ENCODE data around the gene PPTC7.
"Not testable (repeated sequence)": the region's sequence is repeated elsewhere in the genome, so short reads cannot be mapped to it uniquely, and the experiment has no call there.

The PPTC7 gene

GRCh38 chr12:110579535-110580253 is 3.4 kb downstream of the PPTC7 start:
- H3K9me3 Mint-ChIP-seq = no peaks in the 10 kb centered on the region
- peak overlapping the region in 2 of 3 experiments; percentile 46 to 60 for H3K4me3 Mint-ChIP-seq
- peaks cover 5% of the 10 kb centered on the region for H3K36me3 Mint-ChIP-seq (ENCODE audit: low read depth)
- TF ChIP-seq CTCF (IDR thresholded peaks at IDR 0.05; ENCODE audit: unreplicated experiment in 3 of 3) = no peak
- no peak overlapping the region for H3K27ac Mint-ChIP-seq
- H3K4me1 Mint-ChIP-seq = peaks cover 46% of the 10 kb centered on the region
- no peaks in the 10 kb centered on the region for H3K27me3 Mint-ChIP-seq (ENCODE audit: low read depth)

GRCh38 chr12:110578694-110579534 is 4.2 kb downstream of the PPTC7 start:
- Mint-ChIP-seq H3K4me1 (peaks cover 41% of the 10 kb centered on the region), H3K27me3 (ENCODE audit: low read depth) (no peaks in the 10 kb centered on the region), H3K9me3 (no peaks in the 10 kb centered on the region), H3K27ac (peak overlapping the region in 1 of 3 experiments; percentile 41), H3K4me3 (peak overlapping the region in 2 of 3 experiments; percentile 23 to 54), H3K36me3 (ENCODE audit: low read depth) (peaks cover 5% of the 10 kb centered on the region)
- no peak for TF ChIP-seq CTCF (IDR thresholded peaks at IDR 0.05; ENCODE audit: unreplicated experiment in 3 of 3)

GRCh38 chr12:110577864-110578693 is 5.0 kb downstream of the PPTC7 start:
- TF ChIP-seq CTCF (IDR thresholded peaks at IDR 0.05; ENCODE audit: unreplicated experiment in 3 of 3) = no peak
- Mint-ChIP-seq H3K27ac (peak overlapping the region in 1 of 3 experiments; percentile 41), H3K27me3 (ENCODE audit: low read depth) (no peaks in the 10 kb centered on the region), H3K9me3 (no peaks in the 10 kb centered on the region), H3K4me1 (peaks cover 33% of the 10 kb centered on the region), H3K4me3 (peak overlapping the region; percentile 2 to 17 (median 3)), H3K36me3 (ENCODE audit: low read depth) (peaks cover 5% of the 10 kb centered on the region)

GRCh38 chr12:110576504-110576903 is 6.6 kb downstream of the PPTC7 start:
- Mint-ChIP-seq H3K27ac (peak overlapping the region in 1 of 3 experiments; percentile 38), H3K9me3 (peaks cover 9% of the 10 kb centered on the region), H3K4me1 (peaks cover 27% of the 10 kb centered on the region), H3K36me3 (ENCODE audit: low read depth) (peaks cover 12% of the 10 kb centered on the region), H3K4me3 (no peak overlapping the region), H3K27me3 (ENCODE audit: low read depth) (no peaks in the 10 kb centered on the region)
- TF ChIP-seq CTCF (IDR thresholded peaks at IDR 0.05; ENCODE audit: unreplicated experiment in 3 of 3) = no peak

GRCh38 chr12:110575326-110575725 is 7.8 kb downstream of the PPTC7 start:
- no peak for TF ChIP-seq CTCF (IDR thresholded peaks at IDR 0.05; ENCODE audit: unreplicated experiment in 3 of 3)

GRCh38 chr12:110574717-110575230 is 8.3 kb downstream of the PPTC7 start:
- Mint-ChIP-seq H3K36me3 (ENCODE audit: low read depth) (peaks cover 19% of the 10 kb centered on the region), H3K27ac (peak overlapping the region in 1 of 3 experiments; percentile 92), H3K9me3 (peaks cover 17% of the 10 kb centered on the region), H3K4me1 (peaks cover 21% of the 10 kb centered on the region)
- H3K4me3 Mint-ChIP-seq; H3K27me3 Mint-ChIP-seq (ENCODE audit: low read depth): not testable (repeated sequence)

More at GRCh38 chr12:110575326-110575725, 7.8 kb downstream of the PPTC7 start:
- Mint-ChIP-seq H3K36me3 (ENCODE audit: low read depth) (peaks cover 17% of the 10 kb centered on the region), H3K9me3 (peaks cover 15% of the 10 kb centered on the region), H3K27ac (peak overlapping the region; percentile 40 to 92 (median 46)), H3K4me3 (no peak overlapping the region), H3K27me3 (ENCODE audit: low read depth) (no peaks in the 10 kb centered on the region), H3K4me1 (peaks cover 21% of the 10 kb centered on the region)
